ENCODE measurements around the gene RUVBL1. TPM values are rescaled to one million over a fixed set of nuclear protein-coding genes. Genes with fewer than 3 reads are reported as not detected.

Gene RUVBL1
- 41.6 and 50.4 TPM in 2 replicates for total RNA-seq

DNA sequence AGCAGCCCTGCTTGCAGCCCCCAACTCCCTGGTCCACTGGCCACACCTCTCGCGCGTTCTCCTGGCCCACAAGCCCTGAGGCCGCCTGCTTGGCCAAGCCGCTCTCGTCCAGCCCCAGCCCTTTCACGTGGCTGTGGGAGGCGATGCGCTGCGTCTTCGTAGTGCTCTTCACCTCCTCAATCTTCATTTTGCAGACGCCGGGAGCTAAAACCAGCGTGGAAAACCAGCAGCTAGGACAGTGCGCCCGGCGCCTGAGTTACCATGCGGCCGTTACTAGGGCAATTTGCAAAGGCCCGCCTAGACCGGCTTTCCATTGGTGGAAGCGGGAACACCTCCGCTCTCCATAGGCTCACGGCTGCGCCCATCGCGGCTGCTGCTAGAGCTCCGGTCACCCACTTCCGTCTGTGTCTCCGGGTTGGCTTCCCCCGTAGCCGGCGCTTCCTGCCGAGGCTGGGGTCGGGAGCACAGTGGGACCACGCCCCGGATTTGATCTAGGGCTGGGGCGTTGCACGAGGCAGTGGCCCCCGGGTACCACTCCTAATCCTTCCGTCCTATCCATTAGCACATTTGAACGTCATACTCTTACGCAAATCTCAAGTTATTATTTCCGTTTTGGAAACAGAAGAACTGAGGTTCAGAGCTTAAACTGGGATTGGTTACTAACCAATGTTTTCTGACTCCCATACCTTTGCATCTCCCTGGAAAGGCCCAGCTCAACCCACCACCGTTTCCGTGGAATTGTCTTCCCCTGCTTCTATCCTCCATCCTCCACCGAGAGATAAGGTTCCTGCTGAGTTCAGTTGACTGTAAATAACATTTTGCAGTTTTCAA, at the start of gene RUVBL1:
RUVBL1 (minus strand) TSS at position 275 of the 831 bp plus-strand sequence; CDS start at position 187, 88 bp downstream.

DNA sequence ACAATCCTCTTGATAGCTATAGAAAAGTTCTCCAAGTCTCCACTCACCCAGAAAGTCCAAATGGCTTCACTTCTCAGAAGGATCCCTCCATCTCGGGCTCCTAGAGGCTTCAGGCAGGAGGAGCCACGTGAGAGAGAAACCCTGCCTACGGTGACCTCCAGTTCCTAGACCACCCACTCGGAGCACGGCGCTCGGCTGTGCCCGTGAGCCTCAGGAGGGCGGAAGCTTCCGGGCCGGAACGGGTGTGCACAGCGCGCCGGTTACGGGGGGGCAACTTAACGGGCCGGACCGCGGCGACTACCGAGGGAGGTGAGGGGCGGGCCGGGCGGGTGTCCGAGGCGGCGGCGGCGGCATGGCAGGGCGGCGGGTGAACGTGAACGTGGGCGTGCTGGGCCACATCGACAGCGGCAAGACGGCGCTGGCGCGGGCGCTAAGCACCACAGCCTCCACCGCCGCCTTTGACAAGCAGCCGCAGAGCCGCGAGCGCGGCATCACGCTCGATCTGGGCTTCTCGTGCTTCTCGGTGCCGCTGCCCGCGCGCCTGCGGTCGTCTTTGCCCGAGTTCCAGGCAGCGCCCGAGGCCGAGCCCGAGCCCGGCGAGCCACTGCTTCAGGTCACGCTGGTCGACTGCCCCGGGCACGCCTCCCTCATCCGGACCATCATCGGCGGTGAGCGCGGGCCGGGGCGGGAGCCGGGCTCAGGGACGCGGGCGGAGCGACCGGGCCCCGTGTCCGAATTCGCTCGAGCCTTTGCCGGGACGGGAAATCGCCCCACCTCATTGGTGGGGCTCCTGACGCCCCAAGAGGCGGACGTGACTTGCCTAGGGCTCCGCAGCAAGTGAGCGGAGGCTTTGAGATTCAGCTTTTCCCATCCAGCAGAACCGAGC, 29.8 kb upstream of the RUVBL1 start, which contains the start of gene EEFSEC:
EEFSEC (plus strand) TSS at position 326 of the 886 bp plus-strand sequence; CDS start at position 353, 27 bp downstream.

DNA sequence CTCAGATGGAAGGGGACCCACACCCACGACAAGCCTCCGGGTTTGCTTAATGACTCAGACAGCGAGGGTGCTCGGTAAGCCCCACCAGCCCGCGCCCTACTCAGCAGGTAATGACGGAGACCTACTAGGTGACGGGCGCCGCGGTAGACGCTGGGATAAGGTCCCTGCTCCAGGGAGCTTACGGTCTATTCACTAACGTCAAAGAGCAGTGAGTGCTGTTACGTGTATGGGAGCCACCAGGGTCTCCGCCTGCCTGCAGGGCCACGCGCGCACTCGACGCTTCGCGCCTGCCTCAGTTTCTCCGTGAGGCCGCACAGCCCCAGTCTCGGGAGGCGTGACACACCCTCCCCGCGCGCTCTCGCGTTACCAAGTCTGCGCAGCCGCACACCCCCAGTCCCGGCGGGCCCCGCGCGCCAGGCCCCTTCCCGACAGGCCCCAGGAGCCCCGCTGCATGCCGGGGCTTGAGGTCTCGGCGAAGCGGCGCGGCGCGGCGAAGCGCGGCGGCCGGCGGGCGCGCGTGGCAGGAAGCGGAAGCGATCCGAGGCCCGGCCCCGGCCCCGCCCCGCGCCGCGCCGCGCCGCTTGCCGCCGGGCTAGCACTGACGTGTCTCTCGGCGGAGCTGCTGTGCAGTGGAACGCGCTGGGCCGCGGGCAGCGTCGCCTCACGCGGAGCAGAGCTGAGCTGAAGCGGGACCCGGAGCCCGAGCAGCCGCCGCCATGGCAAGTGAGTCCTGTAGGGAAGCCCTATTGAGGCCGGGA, 71.6 kb downstream of the RUVBL1 start, which contains the start of gene SEC61A1:
SEC61A1 (plus strand) TSS at position 601 of the 758 bp plus-strand sequence; CDS start at position 717, 116 bp downstream.

Other genes with a start within 250 kb of the RUVBL1 start
- gene KBTBD12, start 208.6 kb downstream of the RUVBL1 start, total RNA-seq, result 0.03 TPM in 1 of 2 replicates, not detected in the other
- gene SEC61A1, start 71.4 kb downstream of the RUVBL1 start, total RNA-seq, result 372 and 373 TPM in 2 replicates
- 5.0 and 5.9 TPM in 2 replicates for gene EEFSEC, start 29.7 kb upstream of the RUVBL1 start, total RNA-seq